Uterus (tissue), 4 donors: ENCODE data around the gene RNASEL. TPM values are rescaled to one million over a fixed set of nuclear protein-coding genes. Genes with fewer than 3 reads are reported as not detected.

Experiments used
- DNase-seq, 2 donors: peaks; one replicate each; pipeline ENCODE4 v3.0.0-alpha.2; 2019 to 2020
- H3K27ac ChIP-seq, 2 donors: fragments of 200-600 bp; sonication (generic); 1 replicate in 1 of 2; 2 replicates in 1 of 2; pipeline ENCODE4 v1.5.1; 2016 to 2018
- H3K27me3 ChIP-seq, 2 donors: fragments of 200-600 bp; sonication (generic); one replicate each; pipeline ENCODE4 v1.5.1; 2018 to 2019; ENCODE audit warnings: control low read depth in 1 of 2
- H3K36me3 ChIP-seq, 2 donors: fragments of 200-600 bp; sonication (generic); one replicate each; pipeline ENCODE4 v1.5.1; 2019; ENCODE audit warnings: control low read depth in 1 of 2
- H3K4me1 ChIP-seq, 2 donors: fragments of 200-600 bp; sonication (generic); one replicate each; pipeline ENCODE4 v1.5.1; 2018 to 2019; ENCODE audit warnings: control low read depth in 1 of 2
- H3K4me3 ChIP-seq, 2 donors: fragments of 200-600 bp; sonication (generic); 1 replicate in 1 of 2; 2 replicates in 1 of 2; pipeline ENCODE4 v1.5.1; 2018 to 2019; ENCODE audit warnings: mild to moderate bottlenecking in 1 of 2
- H3K9me3 ChIP-seq, 2 donors: fragments of 200-600 bp; sonication (generic); one replicate each; pipeline ENCODE4 v1.5.1; 2019; ENCODE audit warnings: control low read depth in 1 of 2
- CTCF ChIP-seq, 4 experiments: fragments of 200-600 bp in 2 of 4; fragments of 450-650 bp in 2 of 4; sonication (generic) in 2 of 4; IDR thresholded peaks; one replicate each; pipeline ENCODE4 v1.5.1; 2016 to 2019; ENCODE audit warnings: antibody characterized with exemption in 4 of 4, mild to moderate bottlenecking in 2 of 4, moderate library complexity in 1 of 4
- POLR2A ChIP-seq, 2 donors: fragments of 450-650 bp; IDR thresholded peaks; one replicate each; pipeline ENCODE4 v1.6.1; 2016; ENCODE audit warnings: antibody characterized with exemption in 2 of 2, mild to moderate bottlenecking in 1 of 2, moderate library complexity in 1 of 2
- intact Hi-C: fragments of 100-400 bp; cut with DNase I; formaldehyde crosslinking; loops from one replicate; pipeline ENCODE4 v1.15.1; 2023; ENCODE audit warnings: low total_unique reads
- total RNA-seq, 4 donors: library from RNA; depleted of rRNA in 3 of 4; stranded (reverse); fragments of >200 nt in 3 of 4; gene quantifications; one replicate each; pipeline versions ENCODE4 v1.1.0 to v1.2.4, GENCODE V29; 2014 to 2023
- donor health status: DM: yes; HTN: yes; CAD: no.

The RNASEL gene
- total RNA-seq, 4 donors from 2014 or later, result 4.1 to 13.4 (median 6.9) TPM

GRCh38 chr1:182601416-182601786 is 12.3 kb upstream of the RNASEL start:
- H3K9me3 ChIP-seq, result no peaks in the 10 kb centered on the region
- TF ChIP-seq POLR2A (IDR thresholded peaks at IDR 0.05) (no peak), CTCF (IDR thresholded peaks at IDR 0.05) (peak; percentile 87 to 94 (median 92))
- peak; percentile 58 to 75 for DNase-seq
- H3K36me3 ChIP-seq, result no peaks in the 10 kb centered on the region
- intact Hi-C loops, result loop anchor here (5.0 kb wide), 1 partner anchor 181 kb away; no protein-coding TSS in a partner anchor
- no peaks in the 10 kb centered on the region for H3K27me3 ChIP-seq
- H3K27ac ChIP-seq, result peak overlapping the region in 1 of 2 donors; percentile 24
- H3K4me1 ChIP-seq, result peaks cover 0 to 4% of the 10 kb centered on the region in 2 donors
- no peak overlapping the region for H3K4me3 ChIP-seq

GRCh38 chr1:182600745-182601415 is 11.8 kb upstream of the RNASEL start:
- no peak overlapping the region for H3K4me3 ChIP-seq
- intact Hi-C loops, result loop anchor here (5.0 kb wide), 1 partner anchor 181 kb away; no protein-coding TSS in a partner anchor
- TF ChIP-seq POLR2A (IDR thresholded peaks at IDR 0.05) (no peak), CTCF (IDR thresholded peaks at IDR 0.05) (no peak)
- no peak overlapping the region for H3K27ac ChIP-seq
- DNase-seq, result no peak
- peaks cover 0 to 4% of the 10 kb centered on the region in 2 donors for H3K4me1 ChIP-seq
- H3K27me3 ChIP-seq, result no peaks in the 10 kb centered on the region
- no peaks in the 10 kb centered on the region for H3K36me3 ChIP-seq
- H3K9me3 ChIP-seq, result no peaks in the 10 kb centered on the region

GRCh38 chr1:182600036-182600713 is 11.1 kb upstream of the RNASEL start:
- no peak for DNase-seq
- H3K27ac ChIP-seq, result no peak overlapping the region
- no peak overlapping the region for H3K4me3 ChIP-seq
- no peaks in the 10 kb centered on the region for H3K27me3 ChIP-seq
- peaks cover 0 to 4% of the 10 kb centered on the region in 2 donors for H3K4me1 ChIP-seq
- no peaks in the 10 kb centered on the region for H3K9me3 ChIP-seq
- no peaks in the 10 kb centered on the region for H3K36me3 ChIP-seq
- intact Hi-C loops, result loop anchor here (5.0 kb wide), 1 partner anchor 182 kb away; no protein-coding TSS in a partner anchor
- no peak for TF ChIP-seq CTCF (IDR thresholded peaks at IDR 0.05)
- TF ChIP-seq POLR2A (IDR thresholded peaks at IDR 0.05), result no peak

- no peak overlapping the region for H3K4me3 ChIP-seq
- no peak for DNase-seq
- H3K27ac ChIP-seq, result no peak overlapping the region
- no peaks in the 10 kb centered on the region for H3K36me3 ChIP-seq
- intact Hi-C loops, result no loop called here
- H3K9me3 ChIP-seq, result no peaks in the 10 kb centered on the region
- H3K27me3 ChIP-seq, result no peaks in the 10 kb centered on the region
- no peak for TF ChIP-seq POLR2A (IDR thresholded peaks at IDR 0.05)
- TF ChIP-seq CTCF (IDR thresholded peaks at IDR 0.05), result no peak
- peaks cover 0 to 4% of the 10 kb centered on the region in 2 donors for H3K4me1 ChIP-seq
Measured at GRCh38 chr1:182599339-182599738, 10.3 kb upstream of the RNASEL start.

GRCh38 chr1:182598296-182598695 is 9.2 kb upstream of the RNASEL start:
- no peak for DNase-seq
- no peaks in the 10 kb centered on the region for H3K9me3 ChIP-seq
- no peak overlapping the region for H3K27ac ChIP-seq
- no peaks in the 10 kb centered on the region for H3K4me1 ChIP-seq
- no peaks in the 10 kb centered on the region for H3K27me3 ChIP-seq
- no peak for TF ChIP-seq POLR2A (IDR thresholded peaks at IDR 0.05)
- TF ChIP-seq CTCF (IDR thresholded peaks at IDR 0.05), result no peak
- no peaks in the 10 kb centered on the region for H3K36me3 ChIP-seq
- intact Hi-C loops, result no loop called here
- H3K4me3 ChIP-seq, result no peak overlapping the region
